Measurements from ENCODE around the gene SHOC2.

- TF ChIP-seq CTCF (IDR thresholded peaks at IDR 0.05; ENCODE audit: low read depth, low read length, poor library complexity, severe bottlenecking) (no peak), EZH2phosphoT487 (IDR thresholded peaks at IDR 0.05; ENCODE audit: borderline replicate concordance, low read length) (no peak)
Observed at GRCh38 chr10:110977662-110978061, 58.3 kb downstream of the SHOC2 start.
